GM19455 (cell line): ENCODE results near the gene HGS.

ENCODE experiments used
- ATAC-seq: cut with Tn5 transposase; IDR thresholded peaks from one replicate; pipeline ENCODE4 v1.9.1; 2021; ENCODE audit not compliant: unreplicated experiment

The HGS gene

GRCh38 chr17:81740395-81740961, 56.7 kb downstream of the HGS start:
- no peak for ATAC-seq

- ATAC-seq = no peak
Observed at GRCh38 chr17:81741049-81741593, 57.3 kb downstream of the HGS start.

- ATAC-seq = no peak
Observed at GRCh38 chr17:81741594-81742452, 58.0 kb downstream of the HGS start.
